ENCODE measurements around the gene PLIN3. TPM values are rescaled to one million over a fixed set of nuclear protein-coding genes. Genes with fewer than 3 reads are reported as not detected.

The PLIN3 gene
- total RNA-seq, 1 donor from 2014 or later, result 157 TPM

- no peaks in the 10 kb centered on the region for H3K9me3 Mint-ChIP-seq (ENCODE audit: unreplicated experiment)
- H3K36me3 Mint-ChIP-seq (ENCODE audit: low read depth, unreplicated experiment), result peaks cover 2% of the 10 kb centered on the region
- H3K4me2 ChIP-seq (ENCODE audit: low read length), result no peak overlapping the region
- no peaks in the 10 kb centered on the region for H3K27me3 Mint-ChIP-seq (ENCODE audit: low read depth, unreplicated experiment)
- no peak overlapping the region for H3K4me3 Mint-ChIP-seq (ENCODE audit: unreplicated experiment)
- peaks cover 7% of the 10 kb centered on the region for H3K36me3 ChIP-seq (ENCODE audit: insufficient read depth, low read length)
- no peak overlapping the region for H3K9ac ChIP-seq (ENCODE audit: low read length)
- TF ChIP-seq EZH2 (IDR thresholded peaks at IDR 0.05; ENCODE audit: insufficient read depth, low read length), result no peak
- peaks cover 11% of the 10 kb centered on the region for H4K20me1 ChIP-seq (ENCODE audit: insufficient read depth, low read length)
- no peaks in the 10 kb centered on the region for H3K9me3 ChIP-seq (ENCODE audit: insufficient read depth, low read depth, low read length)
- H3K4me1 Mint-ChIP-seq (ENCODE audit: low read depth, unreplicated experiment), result no peaks in the 10 kb centered on the region
- H3K27ac ChIP-seq (ENCODE audit: low read depth, low read length), result no peak overlapping the region
- peaks cover 8% of the 10 kb centered on the region for H3K79me2 ChIP-seq (ENCODE audit: insufficient read depth, low read length)
- DNase-seq (ENCODE audit: low read depth) (no peak), FAIRE-seq (no peak)
- H3K27me3 ChIP-seq (ENCODE audit: insufficient read depth, low read length), result no peaks in the 10 kb centered on the region
- no peak overlapping the region for H2AFZ ChIP-seq (ENCODE audit: low read depth, low read length)
- no peak overlapping the region for H3K4me3 ChIP-seq (ENCODE audit: insufficient read depth, low read depth, low read length)
- H3K27ac Mint-ChIP-seq (ENCODE audit: unreplicated experiment), result no peak overlapping the region
- H3K4me1 ChIP-seq (ENCODE audit: insufficient read depth, low read length), result no peaks in the 10 kb centered on the region
Observed at GRCh38 chr19:4801085-4801619, 66.3 kb downstream of the PLIN3 start.

DNA sequence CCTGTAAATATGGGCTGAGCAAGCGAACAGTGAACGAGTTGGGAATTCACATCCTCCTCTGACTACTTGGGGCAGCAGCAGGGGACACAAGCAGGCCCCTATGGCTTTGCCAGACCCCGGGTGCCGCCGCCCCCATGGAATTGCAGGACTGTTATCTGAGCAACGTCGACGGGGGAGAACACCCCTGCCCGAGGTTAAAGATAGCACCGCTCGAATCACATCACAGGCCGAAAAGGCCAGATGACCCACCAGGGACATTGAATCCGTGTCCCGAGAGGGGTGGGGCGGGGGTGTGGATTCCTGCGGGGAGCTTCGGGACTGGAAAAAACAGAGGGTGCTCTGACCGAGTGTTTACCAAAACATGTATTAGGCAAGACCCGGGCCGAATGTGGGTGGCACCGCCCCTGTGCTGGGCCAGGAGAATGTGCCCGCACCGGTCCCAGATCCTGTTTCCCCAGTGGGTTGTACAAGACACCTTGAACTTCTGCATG lies 66.8 kb downstream of the PLIN3 start:
- H3K4me2 ChIP-seq (ENCODE audit: low read length), result no peak overlapping the region
- Mint-ChIP-seq H3K27ac (ENCODE audit: unreplicated experiment) (no peak overlapping the region), H3K36me3 (ENCODE audit: low read depth, unreplicated experiment) (peaks cover 2% of the 10 kb centered on the region), H3K27me3 (ENCODE audit: low read depth, unreplicated experiment) (no peaks in the 10 kb centered on the region), H3K9me3 (ENCODE audit: unreplicated experiment) (no peaks in the 10 kb centered on the region), H3K4me3 (ENCODE audit: unreplicated experiment) (no peak overlapping the region), H3K4me1 (ENCODE audit: low read depth, unreplicated experiment) (no peaks in the 10 kb centered on the region)
- no peaks in the 10 kb centered on the region for H3K9me3 ChIP-seq (ENCODE audit: insufficient read depth, low read depth, low read length)
- no peaks in the 10 kb centered on the region for H3K27me3 ChIP-seq (ENCODE audit: insufficient read depth, low read length)
- H2AFZ ChIP-seq (ENCODE audit: low read depth, low read length), result no peak overlapping the region
- H4K20me1 ChIP-seq (ENCODE audit: insufficient read depth, low read length), result peaks cover 16% of the 10 kb centered on the region
- FAIRE-seq (no peak), DNase-seq (ENCODE audit: low read depth) (no peak)
- no peaks in the 10 kb centered on the region for H3K4me1 ChIP-seq (ENCODE audit: insufficient read depth, low read length)
- peaks cover 13% of the 10 kb centered on the region for H3K79me2 ChIP-seq (ENCODE audit: insufficient read depth, low read length)
- H3K36me3 ChIP-seq (ENCODE audit: insufficient read depth, low read length), result peaks cover 7% of the 10 kb centered on the region
- no peak overlapping the region for H3K27ac ChIP-seq (ENCODE audit: low read depth, low read length)
- H3K9ac ChIP-seq (ENCODE audit: low read length), result no peak overlapping the region
- no peak overlapping the region for H3K4me3 ChIP-seq (ENCODE audit: insufficient read depth, low read depth, low read length)
- TF ChIP-seq CTCF (IDR thresholded peaks at IDR 0.05; ENCODE audit: insufficient read depth, low read depth, low read length) (no peak), EZH2 (IDR thresholded peaks at IDR 0.05; ENCODE audit: insufficient read depth, low read length) (no peak)

DNA sequence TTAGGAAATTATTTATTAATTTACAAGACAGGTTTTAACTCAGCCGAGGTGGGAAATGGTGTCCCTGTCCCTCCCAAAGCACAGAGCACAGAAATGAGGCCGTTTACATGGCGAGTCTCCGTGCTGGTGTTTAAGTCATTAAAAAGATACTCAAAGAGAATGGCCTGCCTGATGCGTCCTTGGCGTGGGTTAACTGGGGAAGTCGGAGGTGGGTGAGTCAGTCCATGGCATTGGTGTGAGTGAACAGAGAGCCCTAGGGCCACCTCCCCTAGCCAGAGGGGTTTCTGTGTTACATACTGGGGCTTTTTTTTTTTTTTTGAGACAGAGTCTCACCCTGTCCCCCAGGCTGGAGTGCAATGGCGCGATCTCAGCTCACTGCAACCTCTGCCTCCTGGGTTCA lies 72.1 kb downstream of the PLIN3 start:
- H2AFZ ChIP-seq (ENCODE audit: low read depth, low read length), result no peak overlapping the region
- peaks cover 17% of the 10 kb centered on the region for H3K4me1 ChIP-seq (ENCODE audit: insufficient read depth, low read length)
- peaks cover 54% of the 10 kb centered on the region for H3K79me2 ChIP-seq (ENCODE audit: insufficient read depth, low read length)
- no peak for FAIRE-seq
- H3K36me3 ChIP-seq (ENCODE audit: insufficient read depth, low read length), result peaks cover 16% of the 10 kb centered on the region
- Mint-ChIP-seq H3K4me1 (ENCODE audit: low read depth, unreplicated experiment) (peaks cover 8% of the 10 kb centered on the region), H3K27ac (ENCODE audit: unreplicated experiment) (peak overlapping the region; percentile 62), H3K36me3 (ENCODE audit: low read depth, unreplicated experiment) (peaks cover 6% of the 10 kb centered on the region), H3K27me3 (ENCODE audit: low read depth, unreplicated experiment) (no peaks in the 10 kb centered on the region), H3K9me3 (ENCODE audit: unreplicated experiment) (no peaks in the 10 kb centered on the region), H3K4me3 (ENCODE audit: unreplicated experiment) (peak overlapping the region; percentile 54)
- peak; percentile 31 for DNase-seq (ENCODE audit: low read depth)
- H3K9ac ChIP-seq (ENCODE audit: low read length), result peak overlapping the region; percentile 41
- H3K9me3 ChIP-seq (ENCODE audit: insufficient read depth, low read depth, low read length), result no peaks in the 10 kb centered on the region
- peak overlapping the region; percentile 63 for H3K4me2 ChIP-seq (ENCODE audit: low read length)
- no peak overlapping the region for H3K4me3 ChIP-seq (ENCODE audit: insufficient read depth, low read depth, low read length)
- TF ChIP-seq CTCF (IDR thresholded peaks at IDR 0.05; ENCODE audit: insufficient read depth, low read depth, low read length) (no peak), EZH2 (IDR thresholded peaks at IDR 0.05; ENCODE audit: insufficient read depth, low read length) (no peak)
- H3K27me3 ChIP-seq (ENCODE audit: insufficient read depth, low read length), result no peaks in the 10 kb centered on the region
- H3K27ac ChIP-seq (ENCODE audit: low read depth, low read length), result no peak overlapping the region
- peaks cover 39% of the 10 kb centered on the region for H4K20me1 ChIP-seq (ENCODE audit: insufficient read depth, low read length)

All from astrocyte (in vitro differentiated cells and primary cell).